ENCODE results near the gene MAGI2. TPM values are rescaled to one million over a fixed set of nuclear protein-coding genes. Genes with fewer than 3 reads are reported as not detected.

The MAGI2 gene
- total RNA-seq, 6 experiments from 2014 or later = 1.2 to 4.0 (median 2.4) TPM

GRCh38 chr7:78080241-78080640, 1373.2 kb downstream of the MAGI2 start:
- ATAC-seq (no peak), DNase-seq (no peak)
- TF ChIP-seq CTCF (IDR thresholded peaks at IDR 0.05) = no peak
- Histone ChIP-seq H3K4me1 (no peaks in the 10 kb centered on the region), H3K27me3 (no peaks in the 10 kb centered on the region), H3K9me3 (no peaks in the 10 kb centered on the region), H3K27ac (no peak overlapping the region), H3K4me3 (no peak overlapping the region), H3K36me3 (no peaks in the 10 kb centered on the region)
- intact Hi-C loops (cut with DNase I) = no loop called here
- WGBS (ENCODE audit: insufficient coverage, low coverage, low lambda C conversion rate, missing lambda C conversion rate) = 53% methylated on average over 2 of the region's 2 CpGs

DNA sequence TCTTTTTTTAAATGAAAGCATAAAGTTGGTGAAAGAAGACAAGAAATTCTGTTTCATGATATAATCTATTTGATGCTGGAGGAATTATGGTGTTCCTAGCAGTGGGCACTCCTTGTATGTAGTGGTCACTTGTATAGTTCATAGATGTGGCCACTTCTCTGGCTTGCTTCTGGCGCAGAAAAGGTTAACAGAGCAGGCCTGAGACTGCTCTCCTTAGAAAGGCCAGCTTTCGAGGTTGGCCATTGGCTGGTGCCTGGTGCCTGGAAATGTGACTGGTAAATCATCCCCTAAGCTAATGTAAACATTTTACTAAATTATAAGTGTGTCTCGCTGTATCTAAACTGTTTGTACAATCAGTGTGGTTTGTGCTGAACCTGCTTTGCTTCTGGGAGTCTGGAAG, 1378.8 kb downstream of the MAGI2 start:
- Histone ChIP-seq H3K9me3 (no peaks in the 10 kb centered on the region), H3K27ac (no peak overlapping the region), H3K27me3 (no peaks in the 10 kb centered on the region), H3K4me3 (no peak overlapping the region), H3K4me1 (no peaks in the 10 kb centered on the region), H3K36me3 (no peaks in the 10 kb centered on the region)
- ATAC-seq = no peak
- WGBS (ENCODE audit: insufficient coverage, low coverage, low lambda C conversion rate, missing lambda C conversion rate) = 60% methylated on average over 3 of the region's 3 CpGs
- intact Hi-C loops (cut with DNase I) = no loop called here
- TF ChIP-seq CTCF (IDR thresholded peaks at IDR 0.05) (no peak), POLR2A (IDR thresholded peaks at IDR 0.05) (no peak)
- no peak for DNase-seq

GRCh38 chr7:78073609-78074382, 1379.7 kb downstream of the MAGI2 start:
- TF ChIP-seq POLR2A (IDR thresholded peaks at IDR 0.05) = no peak
- TF ChIP-seq CTCF (IDR thresholded peaks at IDR 0.05) = no peak
- Histone ChIP-seq H3K4me1 (no peaks in the 10 kb centered on the region), H3K9me3 (no peaks in the 10 kb centered on the region), H3K36me3 (no peaks in the 10 kb centered on the region), H3K27ac (no peak overlapping the region), H3K27me3 (no peaks in the 10 kb centered on the region), H3K4me3 (no peak overlapping the region)
- intact Hi-C loops (cut with DNase I) = no loop called here
- no peak for ATAC-seq
- no peak for DNase-seq
- 64% methylated on average over 9 of the region's 9 CpGs for WGBS (ENCODE audit: insufficient coverage, low coverage, low lambda C conversion rate, missing lambda C conversion rate)

GRCh38 chr7:78072201-78072590, 1381.3 kb downstream of the MAGI2 start:
- TF ChIP-seq CTCF (IDR thresholded peaks at IDR 0.05) (no peak), POLR2A (IDR thresholded peaks at IDR 0.05) (no peak)
- no peaks in the 10 kb centered on the region for H3K27me3 ChIP-seq
- no peaks in the 10 kb centered on the region for H3K9me3 ChIP-seq
- ATAC-seq = no peak
- H3K4me3 ChIP-seq = no peak overlapping the region
- H3K36me3 ChIP-seq = no peaks in the 10 kb centered on the region
- DNase-seq = no peak
- H3K4me1 ChIP-seq = no peaks in the 10 kb centered on the region
- no peak overlapping the region for H3K27ac ChIP-seq
- intact Hi-C loops (cut with DNase I) = no loop called here
